Adrenal gland (tissue), 12 donors: ENCODE measurements around the gene POLG. TPM values are rescaled to one million over a fixed set of nuclear protein-coding genes. Genes with fewer than 3 reads are reported as not detected.
A peak's percentile ranks its signal among the peaks of the same experiment; 100 is the strongest.

Experiments used
- DNase-seq, 7 donors: peaks; one replicate each; pipeline ENCODE4 v3.0.0-alpha.2; 2019 to 2020
- H3K27ac ChIP-seq, 5 donors: fragments of 200-600 bp; sonication (generic) in 4 of 5; 1 replicate in 3 of 5; 2 replicates in 2 of 5; pipeline versions ENCODE4 v1.5.1 to v1.8.0; 2016 to 2020; ENCODE audit warnings: mild to moderate bottlenecking in 1 of 5
- H3K27me3 ChIP-seq: fragments of 200-600 bp; 2 replicates; pipeline ENCODE4 v1.8.0; 2021
- H3K36me3 ChIP-seq, 2 donors: fragments of 200-600 bp; replicated peaks in 1 of 2; 1 replicate in 1 of 2; 2 replicates in 1 of 2; pipeline versions ENCODE4 v1.5.1 to v1.8.0; 2018 to 2022
- H3K4me1 ChIP-seq, 2 donors: fragments of 200-600 bp; replicated peaks in 1 of 2; 1 replicate in 1 of 2; 2 replicates in 1 of 2; pipeline versions ENCODE4 v1.5.1 to v1.8.0; 2018 to 2021
- H3K4me3 ChIP-seq, 4 donors: fragments of 200-600 bp; sonication (generic) in 3 of 4; one replicate each; pipeline ENCODE4 v1.5.1; 2016 to 2018
- H3K9me3 ChIP-seq, 3 donors: fragments of 200-600 bp; sonication (generic) in 1 of 3; replicated peaks in 1 of 3; 1 replicate in 2 of 3; 2 replicates in 1 of 3; pipeline versions ENCODE4 v1.5.1 to v1.8.0; 2016 to 2021
- CTCF ChIP-seq, 6 experiments: fragments of 450-650 bp in 4 of 6; fragments of 200-600 bp in 2 of 6; sonication (generic) in 1 of 6; IDR thresholded peaks; 1 replicate in 5 of 6; 2 replicates in 1 of 6; pipeline versions ENCODE4 v1.5.1 to v1.8.0; 2016 to 2021; ENCODE audit warnings: antibody characterized with exemption in 6 of 6, mild to moderate bottlenecking in 2 of 6, moderate library complexity in 1 of 6
- POLR2A ChIP-seq, 2 donors: fragments of 450-650 bp; IDR thresholded peaks; one replicate each; pipeline ENCODE4 v1.6.1; 2017; ENCODE audit warnings: antibody characterized with exemption in 2 of 2, mild to moderate bottlenecking in 2 of 2, moderate library complexity in 1 of 2
- WGBS, 4 donors: extraction: QIAGEN DNeasy Blood & Tissue Kit in 2 of 4; methylation state at CpG; one replicate each; pipeline versions ENCODE4 v1.1.5 to v1.1.7; 2013 to 2017; 5-methylcytosine and 5-hydroxymethylcytosine counted together
- intact Hi-C, 2 donors: fragments of 100-400 bp; cut with DNase I; formaldehyde crosslinking; loops; one replicate each; pipeline versions ENCODE4 v1.14.1 to v1.15.0; 2022 to 2023
- polyA plus RNA-seq, 3 donors: library from polyadenylated mRNA; stranded (reverse); fragments of 200-250 nt in 2 of 3; fragments of 350-450 nt in 1 of 3; fragmentation: Illumina TruSeq in 1 of 3; extraction: RNeasy Lipid Tissue Mini Kit (QIAGEN cat#74804) in 1 of 3; gene quantifications; one replicate each; pipeline ENCODE4 v1.2.3, GENCODE V29; 2013 to 2014
- total RNA-seq, 9 donors: library from RNA; depleted of rRNA in 4 of 9; stranded (reverse); fragments of >200 nt in 4 of 9; fragments of 120-200 nt in 1 of 9; fragmentation: NEBNext Ultra II Directional in 1 of 9; extraction: Animal tissue kit (Norgen Biotek cat#: 25700) in 1 of 9; gene quantifications; one replicate each; pipeline versions ENCODE4 v1.1.0 to v1.2.4, GENCODE V29; 2013 to 2023
- donor health status: healthy with polysubstance abuse.
- donor health status: Bipolar disorder and iron deficiency.
- donor health status: DM: yes; HTN: yes; CAD: no.
- donor health status: DM: no; HTN: no; CAD: no.
- donor health status: DM: no; HTN: no; CAD: no.
- donor health status: DM: yes; HTN: yes; CAD: no.

The POLG gene
- total and polyA plus RNA-seq, 12 donors, result 25.0 to 127 (median 49.8) TPM

- Histone ChIP-seq H3K4me3 (no peak overlapping the region), H3K36me3 (no peaks in the 10 kb centered on the region), H3K27me3 (no peaks in the 10 kb centered on the region), H3K9me3 (no peaks in the 10 kb centered on the region), H3K27ac (no peak overlapping the region), H3K4me1 (peaks cover 0 to 5% of the 10 kb centered on the region in 2 donors)
- TF ChIP-seq CTCF (IDR thresholded peaks at IDR 0.05) (no peak), POLR2A (IDR thresholded peaks at IDR 0.05) (no peak)
- no peak for DNase-seq
- WGBS, 4 donors, result 79 to 87% (median 84%) methylated on average over 4 of the region's 4 CpGs
- intact Hi-C loops, result no loop called here
Observed at GRCh38 chr15:89345248-89345647, 10.6 kb upstream of the POLG start.

GRCh38 chr15:89342840-89343239, 8.2 kb upstream of the POLG start:
- Histone ChIP-seq H3K27ac (no peak overlapping the region), H3K9me3 (no peaks in the 10 kb centered on the region), H3K36me3 (no peaks in the 10 kb centered on the region), H3K4me3 (no peak overlapping the region), H3K4me1 (peaks cover 0 to 5% of the 10 kb centered on the region in 2 donors), H3K27me3 (no peaks in the 10 kb centered on the region)
- 87 to 96% (median 92%) methylated on average over 2 to 3 of the region's 3 CpGs for WGBS, 4 donors
- no peak for TF ChIP-seq CTCF (IDR thresholded peaks at IDR 0.05)
- no peak for TF ChIP-seq POLR2A (IDR thresholded peaks at IDR 0.05)
- intact Hi-C loops, result no loop called here
- no peak for DNase-seq

- DNase-seq, result no peak
- H3K27ac ChIP-seq, result no peak overlapping the region
Observed at GRCh38 chr15:89341316-89342005, 6.8 kb upstream of the POLG start.

GRCh38 chr15:89340573-89340972, 5.9 kb upstream of the POLG start:
- H3K4me3 ChIP-seq, result no peak overlapping the region
- H3K27me3 ChIP-seq, result no peaks in the 10 kb centered on the region
- H3K9me3 ChIP-seq, result no peaks in the 10 kb centered on the region
- H3K27ac ChIP-seq, result no peak overlapping the region
- DNase-seq, result peak in 2 of 7 donors; percentile 38 to 42
- H3K36me3 ChIP-seq, result no peaks in the 10 kb centered on the region
- peaks cover 5% of the 10 kb centered on the region in 2 donors for H3K4me1 ChIP-seq
- no peak for TF ChIP-seq POLR2A (IDR thresholded peaks at IDR 0.05)
- no peak for TF ChIP-seq CTCF (IDR thresholded peaks at IDR 0.05)
- intact Hi-C loops, result no loop called here
- 31 to 43% (median 37%) methylated on average over 5 to 7 of the region's 7 CpGs for WGBS, 4 donors

More at GRCh38 chr15:89341316-89342005, 6.8 kb upstream of the POLG start:
- intact Hi-C loops, result no loop called here
- H3K27me3 ChIP-seq, result no peaks in the 10 kb centered on the region
- no peaks in the 10 kb centered on the region for H3K36me3 ChIP-seq
- no peak for TF ChIP-seq CTCF (IDR thresholded peaks at IDR 0.05)
- no peak for TF ChIP-seq POLR2A (IDR thresholded peaks at IDR 0.05)
- no peak overlapping the region for H3K4me3 ChIP-seq
- H3K9me3 ChIP-seq, result no peaks in the 10 kb centered on the region
- peaks cover 0 to 5% of the 10 kb centered on the region in 2 donors for H3K4me1 ChIP-seq
- 85 to 95% (median 91%) methylated on average over 4 to 8 of the region's 8 CpGs for WGBS, 4 donors
